GM18873 (cell line): ENCODE data around the gene MVB12A.

Source experiments
- ATAC-seq: cut with Tn5 transposase; IDR thresholded peaks from one replicate; pipeline ENCODE4 v1.9.1; 2021; ENCODE audit warnings: mild to moderate bottlenecking, moderate library complexity, moderate number of reproducible peaks; ENCODE audit not compliant: unreplicated experiment, low FRiP score

The MVB12A gene

DNA sequence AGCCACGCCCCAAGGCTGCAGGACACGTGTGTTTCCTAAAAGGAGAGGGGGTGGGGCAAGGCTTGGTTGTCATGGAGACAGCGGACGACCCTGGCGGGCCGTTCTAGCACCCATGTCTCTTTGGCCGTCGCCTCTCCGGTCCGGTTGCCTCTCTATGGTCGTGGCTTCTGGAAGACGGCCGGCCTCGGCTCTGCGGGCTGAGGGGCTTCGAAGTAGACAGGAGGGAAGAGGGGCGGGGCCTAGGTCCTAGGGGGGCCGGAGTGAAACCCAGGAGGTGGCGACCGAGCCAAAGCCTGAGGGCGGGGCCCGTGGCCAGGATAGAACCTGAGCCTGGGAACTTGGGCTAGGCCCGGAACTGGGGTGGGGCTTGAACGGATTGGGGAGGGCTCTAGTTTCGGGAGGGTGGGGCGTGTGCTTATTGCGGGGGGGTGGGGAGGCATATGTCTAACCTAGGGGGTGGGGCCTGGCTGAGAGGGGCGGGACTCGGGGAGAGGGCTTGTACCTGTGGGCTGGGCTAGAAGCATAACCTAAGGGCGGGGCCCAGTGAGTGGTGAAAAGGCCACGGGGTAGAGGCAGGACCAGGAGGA, 49.7 kb downstream of the MVB12A start:
- peak; percentile 20 for ATAC-seq

DNA sequence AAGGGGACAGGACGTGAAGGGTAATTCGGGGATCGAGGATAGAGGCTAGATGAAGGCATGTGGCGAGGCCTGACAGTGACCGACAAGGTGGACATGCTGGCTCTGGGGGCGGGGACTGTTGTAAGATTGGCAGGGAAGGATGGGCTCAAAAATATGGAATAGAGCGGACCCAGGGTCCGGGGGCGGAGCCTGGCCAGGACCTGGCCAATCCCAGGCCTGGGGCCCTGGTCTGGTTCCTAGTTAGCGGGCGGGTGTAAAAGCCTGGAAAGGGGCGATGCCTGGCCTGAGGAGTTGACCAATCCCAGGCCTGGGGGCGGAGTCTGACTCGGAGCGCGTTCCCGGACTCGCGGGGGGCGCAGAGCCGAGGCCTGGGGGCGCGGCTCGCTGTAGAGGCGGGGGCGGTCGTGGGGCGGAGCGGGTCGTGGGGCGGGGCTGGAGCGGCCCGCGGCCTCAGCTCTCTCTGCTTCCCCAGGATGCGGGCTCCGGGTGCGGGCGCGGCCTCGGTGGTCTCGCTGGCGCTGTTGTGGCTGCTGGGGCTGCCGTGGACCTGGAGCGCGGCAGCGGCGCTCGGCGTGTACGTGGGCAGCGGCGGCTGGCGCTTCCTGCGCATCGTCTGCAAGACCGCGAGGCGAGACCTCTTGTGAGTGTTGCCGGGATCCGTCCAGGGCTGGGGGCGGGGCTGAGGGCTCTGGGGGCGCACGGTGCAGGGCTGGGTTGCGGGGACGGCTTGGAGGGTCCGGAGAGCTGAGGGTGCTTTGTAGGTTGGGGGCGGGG, 50.4 kb downstream of the MVB12A start, which contains the start of gene SLC27A1:
Gene SLC27A1, plus strand, starts transcription at position 457 of the 774 bp plus-strand sequence. Its CDS starts 17 bp downstream, at position 474.
- ATAC-seq, result peak; percentile 74

DNA sequence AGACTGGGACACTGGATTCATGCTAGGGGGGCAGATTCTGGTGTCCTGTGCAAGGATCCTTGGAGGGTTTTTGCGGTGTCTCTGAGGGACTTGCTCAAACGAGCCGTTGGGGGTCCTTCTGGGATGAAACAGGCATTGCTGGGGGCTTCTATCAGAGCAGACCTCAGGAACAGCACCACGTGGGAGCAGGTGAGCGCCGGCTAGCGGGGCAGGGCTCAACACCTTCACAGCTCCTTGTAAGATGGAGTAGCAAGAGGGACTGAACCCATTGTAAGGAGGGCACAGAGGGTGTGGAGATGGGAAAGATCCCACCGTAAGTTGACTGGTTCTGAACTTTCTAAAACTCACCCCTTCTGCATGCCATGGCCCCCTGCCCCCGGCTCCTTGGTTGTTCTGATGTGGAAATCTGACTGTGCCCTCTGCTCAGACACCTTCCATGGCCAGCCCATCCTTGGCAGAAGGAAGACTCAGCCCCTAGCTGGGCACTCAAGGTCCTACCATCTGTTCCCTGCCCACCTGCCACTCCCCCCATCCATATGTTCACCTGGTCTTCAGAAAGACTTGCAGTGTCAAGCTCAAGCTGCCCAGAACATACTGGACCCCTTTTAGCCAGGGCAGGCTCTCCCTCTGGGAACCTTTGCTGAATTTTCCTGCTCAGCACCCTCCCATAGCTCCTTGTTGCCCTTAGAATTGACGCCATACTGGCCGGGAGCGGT, 51.7 kb downstream of the MVB12A start:
- no peak for ATAC-seq

DNA sequence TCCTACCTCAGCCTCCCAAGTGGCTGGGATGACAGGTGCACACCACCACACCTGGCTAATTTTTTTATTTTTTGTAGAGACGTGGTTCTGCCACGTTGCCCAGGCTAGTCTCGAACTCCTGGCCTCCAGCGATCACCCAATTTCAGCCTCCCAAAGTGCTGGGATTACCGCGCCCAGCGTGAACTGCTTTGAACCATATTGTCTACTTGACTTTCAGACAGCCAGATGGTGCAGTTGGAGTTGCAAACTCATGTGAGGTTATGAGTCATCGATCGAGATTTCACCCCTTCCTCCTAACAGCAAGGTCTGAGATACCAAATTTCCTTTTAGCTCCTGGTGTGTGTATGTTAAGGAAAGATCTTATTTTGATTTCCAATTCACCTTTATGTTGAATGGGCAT, 53.2 kb downstream of the MVB12A start:
- ATAC-seq, result no peak
